Measurements from ENCODE around the gene GMCL1. TPM values are rescaled to one million over a fixed set of nuclear protein-coding genes. Genes with fewer than 3 reads are reported as not detected.
"Not testable (repeated sequence)": the region's sequence is repeated elsewhere in the genome, so short reads cannot be mapped to it uniquely, and the experiment has no call there.

The GMCL1 gene
- total RNA-seq, 1 experiment from 2014 or later: 26.1 TPM

DNA sequence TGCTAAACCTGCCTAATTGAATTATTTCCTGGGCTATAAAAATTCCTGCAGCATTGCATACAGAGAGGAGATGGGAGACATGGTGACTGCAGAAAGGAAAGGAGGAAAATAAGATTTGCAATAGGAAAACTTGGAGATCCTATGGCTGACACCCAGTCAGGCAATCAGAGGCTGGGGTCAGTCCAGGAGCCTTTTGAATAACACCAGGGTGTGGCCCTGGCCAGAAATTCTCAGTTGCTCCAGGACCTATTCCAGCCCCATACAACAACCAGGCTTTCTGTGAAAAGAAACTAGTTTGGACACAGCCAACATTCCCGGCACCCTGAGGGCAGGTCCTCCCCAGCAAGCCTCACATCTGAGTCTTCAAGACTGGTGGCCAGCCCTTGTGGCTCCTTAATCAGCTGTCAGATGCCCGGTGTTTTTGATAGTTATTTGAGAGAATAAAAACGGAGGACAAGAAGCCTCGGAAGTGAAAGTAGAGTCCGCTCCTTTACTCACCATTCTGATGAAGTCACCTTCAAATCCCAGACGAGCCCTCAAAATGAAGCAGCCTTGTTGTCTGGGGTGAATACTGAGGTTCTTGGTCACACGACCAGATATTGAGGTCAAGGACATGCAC is 31.1 kb upstream of the GMCL1 start:
- no peak for DNase-seq
- no peaks in the 10 kb centered on the region for H3K27me3 ChIP-seq
- H3K4me3 ChIP-seq: peak overlapping the region; percentile 6
- no peak overlapping the region for H3K27ac ChIP-seq
- H3K9me3 ChIP-seq (replicated peaks): no peaks in the 10 kb centered on the region
- no peaks in the 10 kb centered on the region for H3K4me1 ChIP-seq
- H3K36me3 ChIP-seq: no peaks in the 10 kb centered on the region

DNA sequence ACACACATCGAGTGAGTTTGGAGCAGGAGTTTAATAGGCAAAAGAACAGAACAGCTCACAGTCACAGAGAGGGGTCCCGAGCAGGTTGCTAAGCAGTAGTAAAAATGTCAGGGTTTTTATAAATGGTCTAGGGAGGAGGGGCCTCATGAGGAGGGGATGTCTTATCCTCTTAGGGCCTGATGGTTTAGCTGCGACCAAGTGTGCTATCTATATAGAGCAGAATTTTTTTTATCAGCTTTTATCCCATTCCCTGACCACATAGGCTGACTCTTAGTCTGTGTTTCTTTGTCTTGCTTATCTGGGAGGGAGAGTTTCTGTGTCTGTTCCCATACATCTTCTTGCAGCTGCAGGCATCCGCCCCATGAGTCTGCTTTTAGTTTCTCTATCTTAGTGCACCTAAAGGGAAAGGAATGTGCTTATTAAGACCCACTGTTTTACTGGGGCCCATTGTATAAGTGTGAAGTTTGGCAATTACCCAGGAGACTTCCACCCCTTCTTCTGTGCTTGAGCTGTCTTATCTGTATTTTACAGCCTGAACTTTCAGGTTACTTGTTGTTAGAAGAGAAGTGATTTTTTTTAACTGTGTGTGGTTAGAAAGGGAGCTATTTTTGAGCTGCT is 30.4 kb upstream of the GMCL1 start:
- no peak overlapping the region for H3K27ac ChIP-seq
- no peak for DNase-seq
- no peaks in the 10 kb centered on the region for H3K4me1 ChIP-seq
- H3K4me3 ChIP-seq: peak overlapping the region; percentile 6
- H3K9me3 ChIP-seq (replicated peaks): no peaks in the 10 kb centered on the region
- H3K36me3 ChIP-seq: no peaks in the 10 kb centered on the region
- H3K27me3 ChIP-seq: no peaks in the 10 kb centered on the region

DNA sequence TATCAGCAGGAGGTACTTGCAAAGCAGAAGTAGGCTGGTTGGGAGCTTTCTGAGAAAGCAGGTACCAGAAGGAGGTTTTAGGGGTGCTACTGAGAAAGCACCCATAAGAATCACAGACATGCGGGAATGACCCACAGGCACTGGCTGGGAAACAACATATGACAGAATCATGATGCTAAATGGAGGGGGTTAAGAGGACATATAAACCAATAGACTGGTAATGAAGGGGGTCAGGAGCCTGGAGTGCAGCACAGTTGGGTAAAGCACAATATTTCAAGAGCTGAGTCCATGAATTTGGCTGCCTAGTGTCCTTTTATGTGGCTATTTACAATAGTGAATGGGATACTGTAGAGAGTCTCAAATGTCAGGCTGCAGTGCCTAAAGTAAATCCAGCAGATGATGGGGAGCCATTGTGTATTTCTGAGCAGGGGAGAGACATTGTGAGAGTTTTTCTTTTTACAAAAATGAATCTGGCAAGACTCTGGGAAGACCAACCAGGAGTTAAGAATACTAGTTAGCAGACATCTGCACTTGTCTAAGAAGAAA is 27.6 kb upstream of the GMCL1 start:
- Histone ChIP-seq H3K4me3 (no peak overlapping the region), H3K27ac (no peak overlapping the region), H3K4me1 (no peaks in the 10 kb centered on the region), H3K27me3 (no peaks in the 10 kb centered on the region), H3K36me3 (no peaks in the 10 kb centered on the region), H3K9me3 (replicated peaks) (no peaks in the 10 kb centered on the region)
- no peak for DNase-seq

DNA sequence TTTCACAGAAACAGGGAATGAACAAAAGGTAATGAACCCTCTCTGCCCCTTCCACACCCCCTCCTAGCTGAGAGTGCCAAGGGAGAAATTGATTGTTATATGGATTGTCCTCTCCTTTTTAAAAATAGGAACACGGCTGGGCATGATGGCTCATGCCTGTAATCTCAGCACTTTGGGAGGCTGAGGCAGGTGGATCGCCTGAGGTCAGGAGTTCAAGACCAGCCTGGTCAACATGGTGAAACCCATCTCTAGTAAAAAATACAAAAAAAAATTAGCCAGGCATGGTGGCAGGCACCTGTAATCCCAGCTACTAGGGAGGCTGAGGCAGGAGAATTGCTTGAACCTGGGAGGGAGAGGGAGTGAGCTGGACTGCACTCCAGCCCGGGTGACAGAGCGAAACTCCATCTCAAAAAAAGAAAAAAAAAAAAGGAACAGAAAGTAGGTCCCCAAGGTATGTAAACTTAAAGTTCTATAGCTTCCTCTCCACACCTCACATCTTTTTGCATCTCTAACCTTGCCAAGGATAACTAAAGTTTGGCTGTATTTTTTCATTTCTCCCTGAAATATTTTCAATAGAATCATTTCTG is 26.6 kb upstream of the GMCL1 start:
- not testable (repeated sequence) for DNase-seq; H3K27ac ChIP-seq; H3K4me1 ChIP-seq; H3K4me3 ChIP-seq; H3K9me3 ChIP-seq (replicated peaks); H3K27me3 ChIP-seq; H3K36me3 ChIP-seq

GRCh38 chr2:69804416-69804815 is 25.0 kb upstream of the GMCL1 start:
- Histone ChIP-seq H3K4me1 (no peaks in the 10 kb centered on the region), H3K9me3 (replicated peaks) (no peaks in the 10 kb centered on the region), H3K4me3 (no peak overlapping the region), H3K27ac (no peak overlapping the region), H3K36me3 (no peaks in the 10 kb centered on the region), H3K27me3 (0 out of 2 replicates have a peak, but pooled peaks cover 3% of the 10 kb centered on the region)
- DNase-seq: no peak

DNA sequence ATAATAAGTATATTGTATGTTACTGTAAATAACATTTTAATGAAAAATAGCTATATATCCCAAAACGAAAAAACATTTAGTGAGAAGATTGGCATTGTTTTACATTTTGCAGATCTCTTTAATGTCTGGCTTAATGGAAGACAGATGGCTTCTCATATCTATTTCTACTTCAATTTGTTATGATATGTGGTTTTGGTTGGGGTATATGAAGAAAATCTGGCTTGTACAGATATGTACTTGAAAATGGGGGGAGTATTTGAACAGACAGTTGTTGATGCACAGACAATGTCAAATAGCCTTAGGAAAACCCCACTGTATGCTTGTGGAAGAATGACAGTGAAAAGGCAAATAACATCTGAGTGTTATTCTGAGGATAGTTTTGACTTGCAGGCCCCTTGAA is 23.6 kb upstream of the GMCL1 start:
- Histone ChIP-seq H3K36me3 (no peaks in the 10 kb centered on the region), H3K27me3 (0 out of 2 replicates have a peak, but pooled peaks cover 3% of the 10 kb centered on the region), H3K4me1 (no peaks in the 10 kb centered on the region), H3K9me3 (replicated peaks) (no peaks in the 10 kb centered on the region), H3K27ac (no peak overlapping the region), H3K4me3 (no peak overlapping the region)
- DNase-seq: no peak

- Histone ChIP-seq H3K27me3 (0 out of 2 replicates have a peak, but pooled peaks cover 3% of the 10 kb centered on the region), H3K4me3 (no peak overlapping the region)
- no peak for DNase-seq
Observed at GRCh38 chr2:69807821-69808540, 21.5 kb upstream of the GMCL1 start.

DNA sequence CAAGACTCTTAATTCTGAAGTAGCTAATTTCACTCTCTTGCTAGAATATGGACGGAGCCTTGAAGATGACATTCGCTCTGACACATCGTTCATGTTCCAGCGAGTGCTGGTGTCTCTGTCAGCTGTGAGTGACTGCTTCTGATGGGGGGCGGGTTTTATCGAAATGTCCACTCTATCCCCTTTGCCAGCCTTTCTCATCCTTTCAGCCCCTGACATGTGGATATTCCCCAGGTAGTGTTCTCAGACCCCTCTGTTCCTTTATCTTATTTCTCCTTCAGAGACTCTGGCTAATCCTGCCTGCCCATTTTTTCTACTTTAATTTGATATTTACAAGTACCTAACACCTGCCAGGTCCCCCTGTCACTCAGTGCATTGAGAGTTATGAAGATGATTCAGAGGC is 18.9 kb upstream of the GMCL1 start:
- Histone ChIP-seq H3K27ac (no peak overlapping the region), H3K9me3 (replicated peaks) (no peaks in the 10 kb centered on the region), H3K27me3 (0 out of 2 replicates have a peak, but pooled peaks cover 3% of the 10 kb centered on the region), H3K4me1 (no peaks in the 10 kb centered on the region), H3K36me3 (no peaks in the 10 kb centered on the region), H3K4me3 (no peak overlapping the region)
- DNase-seq: no peak

More at GRCh38 chr2:69807821-69808540, 21.5 kb upstream of the GMCL1 start:
- Histone ChIP-seq H3K9me3 (replicated peaks) (no peaks in the 10 kb centered on the region), H3K36me3 (no peaks in the 10 kb centered on the region), H3K27ac (no peak overlapping the region), H3K4me1 (no peaks in the 10 kb centered on the region)

GRCh38 chr2:69811018-69811417 is 18.4 kb upstream of the GMCL1 start:
- Histone ChIP-seq H3K27me3 (0 out of 2 replicates have a peak, but pooled peaks cover 3% of the 10 kb centered on the region), H3K4me3 (no peak overlapping the region), H3K4me1 (no peaks in the 10 kb centered on the region), H3K27ac (no peak overlapping the region), H3K9me3 (replicated peaks) (no peaks in the 10 kb centered on the region), H3K36me3 (no peaks in the 10 kb centered on the region)
- no peak for DNase-seq

DNA sequence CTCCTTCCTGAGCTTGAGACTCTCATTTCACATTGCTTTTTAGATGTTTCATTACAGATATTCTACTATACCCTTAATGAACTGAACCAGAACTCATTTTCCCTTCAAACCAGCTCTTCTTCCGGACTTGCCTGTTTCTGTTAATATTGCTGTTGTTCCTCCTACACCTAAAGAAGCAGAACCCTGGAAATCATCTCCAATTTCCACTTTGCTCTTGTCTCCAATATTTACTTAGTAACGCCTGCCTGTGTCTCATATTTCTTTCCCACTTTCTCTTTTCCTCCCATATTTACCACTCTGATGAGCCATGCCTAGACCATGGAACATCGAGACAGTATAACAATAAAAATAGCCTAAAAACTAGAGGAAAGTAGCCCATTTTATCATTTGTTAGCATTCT is 17.9 kb upstream of the GMCL1 start:
- Histone ChIP-seq H3K27me3 (0 out of 2 replicates have a peak, but pooled peaks cover 3% of the 10 kb centered on the region), H3K27ac (no peak overlapping the region), H3K4me3 (no peak overlapping the region), H3K9me3 (replicated peaks) (no peaks in the 10 kb centered on the region), H3K4me1 (no peaks in the 10 kb centered on the region), H3K36me3 (no peaks in the 10 kb centered on the region)
- no peak for DNase-seq

DNA sequence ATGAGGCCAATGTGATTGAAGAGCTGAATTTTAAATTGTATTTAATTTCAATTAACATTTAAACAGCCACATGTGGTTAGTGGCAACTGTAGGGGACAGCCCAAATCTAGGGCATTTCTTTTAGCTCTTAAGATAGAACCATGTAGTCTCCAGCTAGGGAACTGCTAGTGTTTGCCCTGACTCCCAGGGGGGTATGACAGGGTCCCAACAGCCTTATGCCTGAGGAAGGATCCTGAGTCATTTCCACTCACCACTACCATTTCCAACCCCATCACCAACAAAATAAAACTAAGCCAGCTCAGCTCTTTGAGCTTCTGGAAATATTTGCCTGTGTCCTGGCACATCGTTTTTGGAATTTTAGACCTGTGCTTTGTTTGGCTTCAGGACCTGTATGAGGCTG is 13.7 kb upstream of the GMCL1 start:
- H3K4me3 ChIP-seq: no peak overlapping the region
- DNase-seq: no peak
- H3K9me3 ChIP-seq (replicated peaks): no peaks in the 10 kb centered on the region
- no peaks in the 10 kb centered on the region for H3K27me3 ChIP-seq
- H3K36me3 ChIP-seq: no peaks in the 10 kb centered on the region
- H3K27ac ChIP-seq: no peak overlapping the region
- no peaks in the 10 kb centered on the region for H3K4me1 ChIP-seq

DNA sequence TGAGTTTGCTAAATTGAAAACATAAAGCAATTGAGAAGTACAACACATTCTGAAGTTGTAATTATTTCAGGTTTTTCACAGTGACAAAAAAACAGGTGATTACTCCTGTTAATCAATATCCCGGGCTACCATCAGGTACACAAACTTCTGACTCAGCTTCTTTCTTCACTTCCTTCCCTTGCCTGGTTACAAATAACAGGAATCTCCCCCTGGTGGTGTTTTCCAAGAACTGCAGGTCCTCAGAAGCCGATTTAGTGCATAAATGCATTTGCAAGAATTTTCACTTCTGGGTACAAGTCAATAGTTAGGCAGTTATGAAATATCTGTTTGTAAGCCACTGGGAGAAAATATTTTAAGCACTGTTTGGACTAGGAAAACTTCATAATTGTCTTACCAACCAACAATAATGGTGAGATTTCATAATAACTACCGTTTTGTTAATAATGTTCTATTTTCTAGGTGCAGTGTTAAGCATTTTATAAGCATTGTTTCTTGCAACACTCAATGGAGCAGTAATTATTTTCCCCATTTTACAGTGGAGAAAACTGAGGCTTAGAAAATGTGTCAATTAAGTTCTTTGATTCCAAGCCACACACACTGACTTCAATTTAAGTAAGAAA is 12.4 kb upstream of the GMCL1 start:
- H3K4me3 ChIP-seq: no peak overlapping the region
- no peaks in the 10 kb centered on the region for H3K27me3 ChIP-seq
- no peaks in the 10 kb centered on the region for H3K9me3 ChIP-seq (replicated peaks)
- H3K27ac ChIP-seq: no peak overlapping the region
- DNase-seq: peak; percentile 76 to 91
- no peaks in the 10 kb centered on the region for H3K4me1 ChIP-seq
- H3K36me3 ChIP-seq: no peaks in the 10 kb centered on the region

- no peak for DNase-seq
- H3K36me3 ChIP-seq: no peaks in the 10 kb centered on the region
- no peak overlapping the region for H3K27ac ChIP-seq
- no peaks in the 10 kb centered on the region for H3K9me3 ChIP-seq (replicated peaks)
- no peak overlapping the region for H3K4me3 ChIP-seq
- H3K4me1 ChIP-seq: no peaks in the 10 kb centered on the region
- H3K27me3 ChIP-seq: no peaks in the 10 kb centered on the region
Observed at GRCh38 chr2:69817729-69818501, 11.5 kb upstream of the GMCL1 start.

Data from SJCRH30 (cell line).